Naive thymus-derived CD8-positive, alpha-beta T cell (primary cell): ENCODE data around the gene CIB4. TPM values are rescaled to one million over a fixed set of nuclear protein-coding genes. Genes with fewer than 3 reads are reported as not detected.

Experiments used
- ATAC-seq, 2 donors: fragments of 150-1000 bp; cut with Tn5 transposase in 1 of 2; sonication (Bioruptor Pico), chemical (Tn5 transposase) in 1 of 2; 1 replicate in 1 of 2; 2 replicates in 1 of 2; pipeline ENCODE4 v1.10.0; 2021; ENCODE audit warnings: mild to moderate bottlenecking in 2 of 2, moderate library complexity in 2 of 2
- POLR2A ChIA-PET: fragments of 350-600 bp; sonication (Branson Sonifier 250); formaldehyde crosslinking; loops from one replicate; lab custom pipeline; 2021; ENCODE audit warnings: antibody characterized with exemption; lab: Charles Lee
- DNase-seq, 10 donors: peaks; one replicate each; pipeline versions ENCODE4 v3.0.0 to v3.0.0-alpha.2; 2020 to 2022
- H3K27ac Mint-ChIP-seq, 10 donors: one replicate each; pipeline ENCODE4 v1.8.0; 2020 to 2022; ENCODE audit warnings: mild to moderate bottlenecking in 10 of 10, mixed read lengths in 10 of 10, moderate library complexity in 4 of 10, inconsistent platforms in 1 of 10
- H3K27me3 Mint-ChIP-seq, 5 donors: one replicate each; pipeline ENCODE4 v1.8.0; 2021 to 2022; ENCODE audit warnings: mixed read lengths in 5 of 5
- H3K36me3 Mint-ChIP-seq, 3 donors: one replicate each; pipeline ENCODE4 v1.8.0; 2020 to 2022; ENCODE audit warnings: mixed read lengths in 3 of 3, mild to moderate bottlenecking in 2 of 3, inconsistent platforms in 1 of 3
- H3K4me1 Mint-ChIP-seq, 4 donors: one replicate each; pipeline ENCODE4 v1.8.0; 2021 to 2022; ENCODE audit warnings: mixed read lengths in 4 of 4
- H3K4me3 Mint-ChIP-seq, 10 donors: one replicate each; pipeline ENCODE4 v1.8.0; 2020 to 2022; ENCODE audit warnings: mild to moderate bottlenecking in 10 of 10, mixed read lengths in 10 of 10, moderate library complexity in 6 of 10, inconsistent platforms in 1 of 10
- H3K9me3 Mint-ChIP-seq, 9 donors: one replicate each; pipeline ENCODE4 v1.8.0; 2020 to 2022; ENCODE audit warnings: mixed read lengths in 9 of 9, mild to moderate bottlenecking in 3 of 9, inconsistent platforms in 1 of 9, moderate library complexity in 1 of 9
- polyA plus RNA-seq, 3 donors: library from polyadenylated mRNA; unstranded; fragments of 300-500 nt; fragmentation: Illumina TruSeq; gene quantifications; one replicate each; pipeline ENCODE4 v1.2.3, GENCODE V29; 2021
- total RNA-seq, 8 experiments: library from RNA in 2 of 8; stranded (reverse) in 2 of 8; gene quantifications; one replicate each; pipeline ENCODE4 v1.2.3 and lab custom pipeline; 2021 to 2026

The CIB4 gene
- total and polyA plus RNA-seq, 5 experiments from 2014 or later: not detected

GRCh38 chr2:26542194-26542455, 99.0 kb downstream of the CIB4 start:
- no peaks in the 10 kb centered on the region for H3K36me3 Mint-ChIP-seq
- ATAC-seq: no peak
- peak in 1 of 10 donors; percentile 8 for DNase-seq
- no peak overlapping the region for H3K4me3 Mint-ChIP-seq
- H3K27me3 Mint-ChIP-seq: peaks cover 0 to 4% (median 0%) of the 10 kb centered on the region in 5 donors
- H3K9me3 Mint-ChIP-seq: no peaks in the 10 kb centered on the region
- POLR2A ChIA-PET: no interaction called here
- H3K27ac Mint-ChIP-seq: no peak overlapping the region
- no peaks in the 10 kb centered on the region for H3K4me1 Mint-ChIP-seq

DNA sequence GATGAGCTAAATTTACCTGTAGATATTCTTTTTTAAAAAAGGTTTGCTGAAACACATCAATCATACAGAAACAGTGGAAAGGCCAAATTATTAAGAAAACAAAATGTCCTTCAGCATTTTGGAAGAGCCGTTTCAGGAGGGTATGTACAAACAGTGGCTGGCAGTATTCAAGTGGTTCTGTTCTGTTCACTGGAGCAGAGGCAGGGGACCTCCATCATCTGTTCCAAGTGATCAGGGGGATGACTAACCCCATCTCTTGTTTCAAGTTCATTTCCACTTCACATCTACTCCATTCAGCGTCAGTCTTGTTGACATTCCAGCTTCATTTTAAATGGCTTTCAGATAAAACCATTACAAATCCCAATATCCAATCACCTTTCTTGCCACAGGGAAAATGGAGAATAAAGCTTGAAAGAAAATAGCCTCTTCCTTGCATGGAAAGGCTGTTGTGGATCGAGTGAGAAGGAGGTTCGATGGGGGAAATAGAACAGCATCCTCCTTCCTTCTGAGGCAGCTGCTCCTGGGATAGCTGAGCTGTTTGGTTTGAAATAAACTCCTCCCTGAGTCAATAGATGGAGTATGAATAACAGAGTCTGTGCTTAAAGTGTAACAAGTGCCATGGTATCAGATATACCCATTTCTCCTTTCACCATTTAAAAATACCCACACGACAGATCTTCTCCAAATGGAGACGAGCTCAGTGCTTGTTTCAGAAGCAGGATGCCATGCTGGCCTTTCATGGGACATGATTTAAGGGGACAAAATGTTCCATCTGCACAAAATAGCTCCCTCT, 99.6 kb downstream of the CIB4 start:
- H3K9me3 Mint-ChIP-seq: no peaks in the 10 kb centered on the region
- ATAC-seq (no peak), DNase-seq (no peak)
- H3K27me3 Mint-ChIP-seq: peaks cover 0 to 4% (median under 1%) of the 10 kb centered on the region in 5 donors
- H3K27ac Mint-ChIP-seq: no peak overlapping the region
- no peak overlapping the region for H3K4me3 Mint-ChIP-seq
- no peaks in the 10 kb centered on the region for H3K36me3 Mint-ChIP-seq
- H3K4me1 Mint-ChIP-seq: no peaks in the 10 kb centered on the region
- POLR2A ChIA-PET: no interaction called here

GRCh38 chr2:26540961-26541360, 100.2 kb downstream of the CIB4 start:
- no peaks in the 10 kb centered on the region for H3K36me3 Mint-ChIP-seq
- POLR2A ChIA-PET: no interaction called here
- H3K27me3 Mint-ChIP-seq: peaks cover 0 to 4% (median 2%) of the 10 kb centered on the region in 5 donors
- no peaks in the 10 kb centered on the region for H3K4me1 Mint-ChIP-seq
- H3K4me3 Mint-ChIP-seq: no peak overlapping the region
- DNase-seq: no peak
- H3K9me3 Mint-ChIP-seq: no peaks in the 10 kb centered on the region
- no peak for ATAC-seq
- H3K27ac Mint-ChIP-seq: no peak overlapping the region

GRCh38 chr2:26540306-26540705, 100.9 kb downstream of the CIB4 start:
- H3K4me3 Mint-ChIP-seq: no peak overlapping the region
- no peak for ATAC-seq
- H3K27me3 Mint-ChIP-seq: peaks cover 0 to 4% (median 2%) of the 10 kb centered on the region in 5 donors
- no peaks in the 10 kb centered on the region for H3K4me1 Mint-ChIP-seq
- DNase-seq: no peak
- POLR2A ChIA-PET: no interaction called here
- no peaks in the 10 kb centered on the region for H3K36me3 Mint-ChIP-seq
- H3K27ac Mint-ChIP-seq: no peak overlapping the region
- H3K9me3 Mint-ChIP-seq: no peaks in the 10 kb centered on the region

- Mint-ChIP-seq H3K4me1 (no peaks in the 10 kb centered on the region), H3K36me3 (no peaks in the 10 kb centered on the region), H3K4me3 (no peak overlapping the region), H3K9me3 (no peaks in the 10 kb centered on the region), H3K27ac (no peak overlapping the region), H3K27me3 (peaks cover 0 to 4% (median 3%) of the 10 kb centered on the region in 5 donors)
- POLR2A ChIA-PET: no interaction called here
- ATAC-seq (no peak), DNase-seq (no peak)
Observed at GRCh38 chr2:26537826-26538475, 103.2 kb downstream of the CIB4 start.

GRCh38 chr2:26537069-26537825, 103.9 kb downstream of the CIB4 start:
- POLR2A ChIA-PET: no interaction called here
- H3K36me3 Mint-ChIP-seq: no peaks in the 10 kb centered on the region
- DNase-seq (no peak), ATAC-seq (no peak)
- no peaks in the 10 kb centered on the region for H3K4me1 Mint-ChIP-seq
- H3K27ac Mint-ChIP-seq: no peak overlapping the region
- H3K9me3 Mint-ChIP-seq: no peaks in the 10 kb centered on the region
- H3K27me3 Mint-ChIP-seq: peaks cover 0 to 4% (median under 1%) of the 10 kb centered on the region in 5 donors
- H3K4me3 Mint-ChIP-seq: no peak overlapping the region

DNA sequence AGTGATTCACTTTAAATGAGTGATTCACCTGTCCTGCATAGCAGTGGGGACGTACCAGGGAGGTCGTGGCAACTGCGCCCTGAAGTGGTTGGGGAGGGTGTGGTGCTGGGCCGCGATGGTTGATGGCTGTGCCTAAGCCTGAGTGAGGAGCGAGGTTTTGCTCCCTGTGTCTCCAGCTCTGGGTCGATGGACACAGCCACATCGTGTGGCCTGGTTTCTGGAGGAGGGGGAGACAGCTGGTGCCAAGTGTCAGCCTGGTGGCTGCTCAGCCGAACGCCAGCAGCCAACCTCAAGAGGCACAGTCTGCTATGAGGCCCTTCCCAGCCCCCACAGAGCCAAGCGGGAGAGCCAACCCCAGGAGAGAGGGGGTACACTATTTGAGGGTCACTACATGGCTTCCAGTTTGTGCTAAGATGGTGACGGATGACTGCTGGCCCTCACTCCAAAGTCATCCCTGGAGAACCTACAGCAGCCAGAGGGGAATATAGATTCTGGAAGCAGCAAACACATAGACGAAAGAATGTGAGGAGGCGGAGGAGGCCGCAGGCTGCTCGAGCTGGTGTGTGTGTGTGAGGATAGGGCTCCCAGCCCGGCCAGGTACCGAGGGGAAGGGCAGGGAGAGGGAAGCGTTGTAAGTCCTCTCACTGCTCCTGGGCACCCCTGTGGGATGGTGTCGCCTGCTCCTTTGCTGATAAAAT, 104.6 kb downstream of the CIB4 start:
- ATAC-seq: no peak
- POLR2A ChIA-PET: no interaction called here

DNA sequence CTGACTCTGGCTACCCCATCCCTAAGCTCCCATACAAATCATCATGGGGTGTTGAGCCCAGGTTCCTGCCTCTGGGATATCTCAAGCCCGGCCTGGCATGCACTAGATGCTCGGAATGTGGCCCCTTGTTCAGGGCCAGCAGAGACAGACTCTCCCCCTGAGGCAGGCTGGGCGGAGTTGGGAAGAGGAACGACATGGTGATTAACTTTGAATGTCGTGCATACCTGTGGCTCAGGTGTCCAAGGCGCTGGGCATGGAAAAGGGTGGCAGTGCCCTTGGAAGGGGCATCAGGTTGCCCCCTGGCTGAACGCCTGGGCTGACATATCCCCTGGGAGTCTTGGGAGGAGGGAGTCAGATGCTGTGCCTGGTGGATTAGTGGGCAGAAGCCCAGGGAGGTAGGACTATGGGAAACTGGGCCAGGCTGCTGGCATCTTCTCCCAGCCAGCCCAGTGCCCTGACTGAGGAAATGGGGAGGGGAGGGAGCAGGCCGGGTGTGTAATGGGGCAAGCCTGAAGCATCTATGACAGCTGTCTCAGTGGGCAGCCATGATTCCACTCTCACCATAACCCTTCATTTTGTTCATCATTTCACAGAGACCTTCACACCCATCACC, 105.4 kb downstream of the CIB4 start:
- no peaks in the 10 kb centered on the region for H3K9me3 Mint-ChIP-seq
- ATAC-seq (no peak), DNase-seq (no peak)
- H3K36me3 Mint-ChIP-seq: no peaks in the 10 kb centered on the region
- POLR2A ChIA-PET: no interaction called here
- H3K27me3 Mint-ChIP-seq: peaks cover 0 to 4% (median 0%) of the 10 kb centered on the region in 5 donors
- no peak overlapping the region for H3K4me3 Mint-ChIP-seq
- no peaks in the 10 kb centered on the region for H3K4me1 Mint-ChIP-seq
- peak overlapping the region in 1 of 10 donors; percentile 80 for H3K27ac Mint-ChIP-seq

More for the DNA sequence above, 104.6 kb downstream of the CIB4 start:
- peaks cover 0 to 4% (median 0%) of the 10 kb centered on the region in 5 donors for H3K27me3 Mint-ChIP-seq
- DNase-seq: no peak
- H3K27ac Mint-ChIP-seq: no peak overlapping the region
- H3K36me3 Mint-ChIP-seq: no peaks in the 10 kb centered on the region
- H3K4me3 Mint-ChIP-seq: no peak overlapping the region
- H3K9me3 Mint-ChIP-seq: no peaks in the 10 kb centered on the region
- H3K4me1 Mint-ChIP-seq: no peaks in the 10 kb centered on the region

GRCh38 chr2:26534865-26535662, 106.1 kb downstream of the CIB4 start:
- ATAC-seq: no peak
- no peak overlapping the region for H3K27ac Mint-ChIP-seq
- DNase-seq: no peak
- H3K4me1 Mint-ChIP-seq: no peaks in the 10 kb centered on the region
- no peak overlapping the region for H3K4me3 Mint-ChIP-seq
- POLR2A ChIA-PET: no interaction called here
- no peaks in the 10 kb centered on the region for H3K9me3 Mint-ChIP-seq
- no peaks in the 10 kb centered on the region for H3K36me3 Mint-ChIP-seq
- H3K27me3 Mint-ChIP-seq: peaks cover 0 to 4% (median 0%) of the 10 kb centered on the region in 5 donors

DNA sequence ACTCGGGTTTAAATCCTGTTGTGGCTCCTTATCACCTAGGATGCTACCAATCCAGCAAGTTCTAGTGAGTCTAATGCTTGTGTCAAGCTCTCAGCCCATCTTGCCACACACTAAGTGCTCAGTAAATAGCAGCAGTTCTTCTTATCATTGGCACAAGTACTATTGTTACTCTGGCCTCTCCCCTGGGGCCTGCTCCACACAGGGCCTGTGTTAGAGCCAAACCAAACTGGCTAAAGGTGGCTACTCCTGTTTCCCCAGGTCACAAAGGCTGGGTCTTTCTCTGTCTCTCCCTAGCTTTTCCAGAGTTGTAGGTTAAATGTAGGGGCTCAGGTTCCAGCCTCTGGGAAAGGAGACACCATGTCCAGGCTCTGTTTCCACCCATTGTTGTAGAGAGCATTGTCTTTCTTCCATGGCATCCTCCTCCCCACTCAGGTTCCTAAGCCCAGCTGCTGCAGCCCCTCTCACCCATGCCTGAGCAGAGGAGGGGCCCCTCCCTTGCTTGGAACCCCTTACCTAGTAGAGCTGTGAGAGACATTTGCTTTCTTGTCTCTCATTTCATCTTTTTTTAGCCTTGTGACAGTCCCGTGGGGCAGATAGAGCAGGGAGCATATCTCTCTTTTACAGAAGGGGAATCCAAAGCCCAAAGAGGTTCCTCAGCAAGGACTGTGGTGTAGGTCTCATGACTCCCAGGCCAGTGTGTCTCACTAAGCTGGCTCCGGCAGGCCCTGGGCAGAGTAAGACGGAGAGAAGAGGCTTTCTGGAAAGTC, 106.9 kb downstream of the CIB4 start:
- POLR2A ChIA-PET: no interaction called here
- Mint-ChIP-seq H3K27ac (peak overlapping the region in 1 of 10 donors; percentile 9), H3K36me3 (no peaks in the 10 kb centered on the region), H3K27me3 (peaks cover 0 to 4% (median 0%) of the 10 kb centered on the region in 5 donors), H3K4me3 (no peak overlapping the region), H3K9me3 (no peaks in the 10 kb centered on the region), H3K4me1 (no peaks in the 10 kb centered on the region)
- ATAC-seq (no peak), DNase-seq (no peak)

DNA sequence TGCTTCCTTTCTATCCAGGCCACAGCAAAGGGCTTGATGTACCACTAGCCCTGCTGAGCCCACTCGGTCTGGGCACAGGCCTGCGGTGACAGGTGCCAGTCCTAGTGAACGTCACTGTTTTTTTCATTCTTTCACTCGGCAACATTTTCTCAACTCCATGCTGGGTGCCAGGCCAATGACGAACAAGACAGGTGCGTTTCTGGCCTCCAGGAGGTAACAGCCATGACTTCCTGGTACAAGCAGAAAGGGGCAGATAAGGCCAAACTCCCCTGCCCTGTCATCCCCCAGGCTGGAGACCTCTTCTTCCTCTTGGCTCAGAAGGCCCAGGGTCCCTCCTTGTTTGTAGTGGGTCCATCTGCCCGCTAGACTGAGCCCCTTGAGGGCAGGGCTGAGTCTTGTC, 107.5 kb downstream of the CIB4 start:
- H3K4me1 Mint-ChIP-seq: no peaks in the 10 kb centered on the region
- H3K36me3 Mint-ChIP-seq: no peaks in the 10 kb centered on the region
- POLR2A ChIA-PET: no interaction called here
- ATAC-seq (no peak), DNase-seq (no peak)
- peaks cover 0 to 4% (median 3%) of the 10 kb centered on the region in 5 donors for H3K27me3 Mint-ChIP-seq
- H3K9me3 Mint-ChIP-seq: no peaks in the 10 kb centered on the region
- no peak overlapping the region for H3K4me3 Mint-ChIP-seq
- H3K27ac Mint-ChIP-seq: peak overlapping the region in 1 of 10 donors; percentile 9
